ENCODE measurements around the gene KCNN3.
A peak's percentile ranks its signal among the peaks of the same experiment; 100 is the strongest.

The KCNN3 gene

GRCh38 chr1:154871374-154871773 lies 1.3 kb upstream of the KCNN3 start:
- H3K4me3 ChIP-seq (ENCODE audit: low read depth, low read length), result no peak overlapping the region
- DNase-seq (ENCODE audit: low read depth), result no peak
- TF ChIP-seq CTCF (IDR thresholded peaks at IDR 0.05; ENCODE audit: insufficient read depth, low read depth, low read length, missing control alignments), result no peak

GRCh38 chr1:154870734-154871133 lies 653 bp upstream of the KCNN3 start:
- TF ChIP-seq CTCF (IDR thresholded peaks at IDR 0.05; ENCODE audit: insufficient read depth, low read depth, low read length, missing control alignments), result no peak
- H3K4me3 ChIP-seq (ENCODE audit: low read depth, low read length), result no peak overlapping the region
- no peak for DNase-seq (ENCODE audit: low read depth)

- no peak for DNase-seq (ENCODE audit: low read depth)
- H3K4me3 ChIP-seq (ENCODE audit: low read depth, low read length), result peak overlapping the region; percentile 26
- TF ChIP-seq CTCF (IDR thresholded peaks at IDR 0.05; ENCODE audit: insufficient read depth, low read depth, low read length, missing control alignments), result no peak
Measured at GRCh38 chr1:154869351-154870114, 548 bp downstream of the KCNN3 start.

- DNase-seq (ENCODE audit: low read depth), result no peak
- peak overlapping the region; percentile 46 for H3K4me3 ChIP-seq (ENCODE audit: low read depth, low read length)
- no peak for TF ChIP-seq CTCF (IDR thresholded peaks at IDR 0.05; ENCODE audit: insufficient read depth, low read depth, low read length, missing control alignments)
Measured at GRCh38 chr1:154867841-154868605, 2.1 kb downstream of the KCNN3 start.

- TF ChIP-seq CTCF (IDR thresholded peaks at IDR 0.05; ENCODE audit: insufficient read depth, low read depth, low read length, missing control alignments), result no peak
- no peak for DNase-seq (ENCODE audit: low read depth)
- H3K4me3 ChIP-seq (ENCODE audit: low read depth, low read length), result no peak overlapping the region
Measured at GRCh38 chr1:154867064-154867825, 2.8 kb downstream of the KCNN3 start.

- TF ChIP-seq CTCF (IDR thresholded peaks at IDR 0.05; ENCODE audit: insufficient read depth, low read depth, low read length, missing control alignments), result no peak
- peak; percentile 74 for DNase-seq (ENCODE audit: low read depth)
- peak overlapping the region; percentile 17 for H3K4me3 ChIP-seq (ENCODE audit: low read depth, low read length)
Measured at GRCh38 chr1:154866257-154867063, 3.6 kb downstream of the KCNN3 start.
